ENCODE measurements around the gene AGAP6.
"Not testable (repeated sequence)": the region's sequence is repeated elsewhere in the genome, so short reads cannot be mapped to it uniquely, and the experiment has no call there.

Gene AGAP6

GRCh38 chr10:49988376-49988775, at the start of gene AGAP6:
TSS of gene AGAP6 (plus strand) at chr10:49988406. CDS start at chr10:49988716, 310 bp downstream.
- H3K4me1 ChIP-seq (ENCODE audit: control insufficient read depth, insufficient read depth, low read length); H3K27me3 ChIP-seq (ENCODE audit: control insufficient read depth, insufficient read depth, low read length); H3K9me3 ChIP-seq (ENCODE audit: control insufficient read depth, low read length); H3K36me3 ChIP-seq (ENCODE audit: control insufficient read depth, insufficient read depth, low read length); H3K4me3 ChIP-seq (ENCODE audit: low read length); H3K9ac ChIP-seq (ENCODE audit: low read length): not testable (repeated sequence)

- peak within 1 kb of the TSS; percentile 75 for H3K9ac ChIP-seq (ENCODE audit: low read length)
- H3K9me3 ChIP-seq (ENCODE audit: control insufficient read depth, low read length); H3K4me1 ChIP-seq (ENCODE audit: control insufficient read depth, insufficient read depth, low read length); H3K36me3 ChIP-seq (ENCODE audit: control insufficient read depth, insufficient read depth, low read length); H3K27me3 ChIP-seq (ENCODE audit: control insufficient read depth, insufficient read depth, low read length): not testable (repeated sequence)
- H3K4me3 ChIP-seq (ENCODE audit: low read length), result peak within 1 kb of the TSS; percentile 51
Observed at GRCh38 chr10:49941447-49942338, 46.5 kb upstream of the AGAP6 start, which contains the start of the genes PARG and TIMM23B. TSS of gene PARG (minus strand) at chr10:49942027. CDS start at chr10:49941725, 302 bp downstream. TSS of gene TIMM23B (plus strand) at chr10:49942053. CDS start at chr10:49942195, 142 bp downstream.

GRCh38 chr10:49942339-49942705, 45.9 kb upstream of the AGAP6 start:
- not testable (repeated sequence) for H3K36me3 ChIP-seq (ENCODE audit: control insufficient read depth, insufficient read depth, low read length); H3K27me3 ChIP-seq (ENCODE audit: control insufficient read depth, insufficient read depth, low read length); H3K9me3 ChIP-seq (ENCODE audit: control insufficient read depth, low read length); H3K4me1 ChIP-seq (ENCODE audit: control insufficient read depth, insufficient read depth, low read length)
- H3K4me3 ChIP-seq (ENCODE audit: low read length), result peak overlapping the region; percentile 51
- peak overlapping the region; percentile 75 for H3K9ac ChIP-seq (ENCODE audit: low read length)

DNA sequence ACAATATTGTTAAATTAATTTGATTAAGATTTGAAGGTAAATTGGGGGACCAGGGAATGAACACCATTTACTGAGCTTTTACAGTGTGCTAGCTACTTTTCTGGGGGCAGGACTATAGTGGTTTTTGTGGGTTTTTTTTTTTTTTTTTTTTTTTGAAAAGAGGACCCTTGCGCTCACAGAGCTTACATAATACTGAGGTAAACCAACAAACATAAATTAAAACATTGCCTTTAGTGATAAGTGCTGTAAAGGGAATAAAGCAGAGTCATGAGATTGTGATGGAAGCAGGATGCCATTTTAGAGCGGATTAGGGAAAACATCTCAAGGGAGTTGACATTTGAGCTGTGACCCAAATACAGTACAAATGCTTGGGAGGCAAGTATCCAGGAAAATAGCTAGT, 44.6 kb upstream of the AGAP6 start:
- H3K27me3 ChIP-seq (ENCODE audit: control insufficient read depth, insufficient read depth, low read length); H3K4me3 ChIP-seq (ENCODE audit: low read length); H3K4me1 ChIP-seq (ENCODE audit: control insufficient read depth, insufficient read depth, low read length); H3K36me3 ChIP-seq (ENCODE audit: control insufficient read depth, insufficient read depth, low read length); H3K9me3 ChIP-seq (ENCODE audit: control insufficient read depth, low read length); H3K9ac ChIP-seq (ENCODE audit: low read length): not testable (repeated sequence)

DNA sequence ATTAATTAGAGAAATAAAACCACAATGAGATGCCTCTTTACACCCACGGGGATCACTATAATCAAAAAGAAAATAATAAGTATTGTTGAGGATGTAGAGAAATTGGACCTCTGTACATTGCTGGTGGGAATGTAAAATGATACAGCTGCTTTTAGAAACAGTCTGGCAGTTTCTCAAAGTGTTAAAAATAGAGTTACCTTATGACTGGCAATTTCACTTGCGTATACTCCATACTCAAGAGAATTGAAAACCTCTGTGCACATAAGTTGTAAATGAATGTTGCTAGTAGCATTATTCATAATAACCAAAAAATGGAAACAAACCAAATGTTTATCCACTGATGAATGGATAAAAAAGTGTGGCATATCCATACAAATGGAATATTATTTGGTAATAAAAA, 40.1 kb upstream of the AGAP6 start:
- not testable (repeated sequence) for H3K4me1 ChIP-seq (ENCODE audit: control insufficient read depth, insufficient read depth, low read length); H3K9ac ChIP-seq (ENCODE audit: low read length); H3K9me3 ChIP-seq (ENCODE audit: control insufficient read depth, low read length)

GRCh38 chr10:49948737-49949136, 39.5 kb upstream of the AGAP6 start:
- H3K27me3 ChIP-seq (ENCODE audit: control insufficient read depth, insufficient read depth, low read length); H3K9me3 ChIP-seq (ENCODE audit: control insufficient read depth, low read length); H3K9ac ChIP-seq (ENCODE audit: low read length); H3K4me1 ChIP-seq (ENCODE audit: control insufficient read depth, insufficient read depth, low read length); H3K4me3 ChIP-seq (ENCODE audit: low read length); H3K36me3 ChIP-seq (ENCODE audit: control insufficient read depth, insufficient read depth, low read length): not testable (repeated sequence)

More for the DNA sequence above, 40.1 kb upstream of the AGAP6 start:
- H3K27me3 ChIP-seq (ENCODE audit: control insufficient read depth, insufficient read depth, low read length); H3K36me3 ChIP-seq (ENCODE audit: control insufficient read depth, insufficient read depth, low read length); H3K4me3 ChIP-seq (ENCODE audit: low read length): not testable (repeated sequence)

GRCh38 chr10:49952006-49952405, 36.2 kb upstream of the AGAP6 start:
- not testable (repeated sequence) for H3K27me3 ChIP-seq (ENCODE audit: control insufficient read depth, insufficient read depth, low read length); H3K9me3 ChIP-seq (ENCODE audit: control insufficient read depth, low read length); H3K4me3 ChIP-seq (ENCODE audit: low read length); H3K9ac ChIP-seq (ENCODE audit: low read length); H3K4me1 ChIP-seq (ENCODE audit: control insufficient read depth, insufficient read depth, low read length); H3K36me3 ChIP-seq (ENCODE audit: control insufficient read depth, insufficient read depth, low read length)

DNA sequence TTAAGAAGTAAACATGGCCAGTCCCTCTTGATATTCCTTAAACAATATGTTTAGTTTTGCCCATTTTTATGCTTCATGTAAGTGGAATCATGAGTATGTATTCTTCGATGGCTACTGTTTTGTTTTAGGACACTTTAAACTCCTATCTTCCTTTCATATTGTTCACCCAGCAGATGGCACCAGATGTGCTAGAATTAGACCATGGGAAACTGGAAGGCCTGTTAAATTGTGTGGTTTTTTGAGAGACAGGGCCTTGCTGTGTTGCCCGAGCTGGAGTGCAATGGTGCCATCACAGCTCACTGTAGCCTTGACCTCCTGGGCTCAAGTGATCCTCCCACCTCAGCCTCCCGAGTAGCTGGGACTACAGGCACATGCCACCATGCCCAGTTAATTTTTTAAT, 35.1 kb upstream of the AGAP6 start:
- not testable (repeated sequence) for H3K36me3 ChIP-seq (ENCODE audit: control insufficient read depth, insufficient read depth, low read length); H3K4me3 ChIP-seq (ENCODE audit: low read length); H3K4me1 ChIP-seq (ENCODE audit: control insufficient read depth, insufficient read depth, low read length); H3K9me3 ChIP-seq (ENCODE audit: control insufficient read depth, low read length); H3K9ac ChIP-seq (ENCODE audit: low read length); H3K27me3 ChIP-seq (ENCODE audit: control insufficient read depth, insufficient read depth, low read length)

DNA sequence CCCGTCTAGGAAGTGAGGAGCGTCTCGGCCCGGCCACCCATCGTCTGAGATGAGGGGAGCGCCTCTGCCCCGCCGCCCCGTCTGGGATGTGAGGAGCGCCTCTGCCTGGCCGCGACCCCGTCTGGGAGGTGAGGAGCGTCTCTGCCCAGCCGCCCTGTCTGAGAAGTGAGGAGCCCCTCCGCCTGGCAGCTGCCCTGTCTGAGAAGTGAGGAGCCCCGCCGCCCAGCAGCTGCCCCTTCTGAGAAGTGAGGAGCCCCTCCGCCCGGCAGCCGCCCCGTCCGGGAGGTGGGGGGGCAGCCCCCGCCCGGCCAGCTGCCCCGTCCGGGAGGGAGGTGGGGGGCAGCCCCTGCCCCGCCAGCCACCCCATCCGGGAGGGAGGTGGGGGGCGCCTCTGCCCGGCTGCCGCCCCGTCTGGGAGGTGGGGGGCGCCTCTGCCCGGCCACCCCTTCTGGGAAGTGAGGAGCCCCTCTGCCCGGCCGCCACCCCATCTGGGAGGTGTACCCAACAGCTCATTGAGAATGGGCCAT, 17.8 kb upstream of the AGAP6 start:
- not testable (repeated sequence) for H3K27me3 ChIP-seq (ENCODE audit: control insufficient read depth, insufficient read depth, low read length); H3K9me3 ChIP-seq (ENCODE audit: control insufficient read depth, low read length); H3K9ac ChIP-seq (ENCODE audit: low read length); H3K4me1 ChIP-seq (ENCODE audit: control insufficient read depth, insufficient read depth, low read length); H3K36me3 ChIP-seq (ENCODE audit: control insufficient read depth, insufficient read depth, low read length); H3K4me3 ChIP-seq (ENCODE audit: low read length)

- H3K36me3 ChIP-seq (ENCODE audit: control insufficient read depth, insufficient read depth, low read length); H3K4me1 ChIP-seq (ENCODE audit: control insufficient read depth, insufficient read depth, low read length): not testable (repeated sequence)
Observed at GRCh38 chr10:49971466-49971865, 16.7 kb upstream of the AGAP6 start.

GRCh38 chr10:49972094-49972493, 16.1 kb upstream of the AGAP6 start:
- H3K4me3 ChIP-seq (ENCODE audit: low read length); H3K27me3 ChIP-seq (ENCODE audit: control insufficient read depth, insufficient read depth, low read length); H3K9ac ChIP-seq (ENCODE audit: low read length); H3K9me3 ChIP-seq (ENCODE audit: control insufficient read depth, low read length); H3K4me1 ChIP-seq (ENCODE audit: control insufficient read depth, insufficient read depth, low read length); H3K36me3 ChIP-seq (ENCODE audit: control insufficient read depth, insufficient read depth, low read length): not testable (repeated sequence)

More at GRCh38 chr10:49971466-49971865, 16.7 kb upstream of the AGAP6 start:
- not testable (repeated sequence) for H3K9me3 ChIP-seq (ENCODE audit: control insufficient read depth, low read length); H3K9ac ChIP-seq (ENCODE audit: low read length); H3K27me3 ChIP-seq (ENCODE audit: control insufficient read depth, insufficient read depth, low read length); H3K4me3 ChIP-seq (ENCODE audit: low read length)

- H3K4me1 ChIP-seq (ENCODE audit: control insufficient read depth, insufficient read depth, low read length); H3K4me3 ChIP-seq (ENCODE audit: low read length); H3K36me3 ChIP-seq (ENCODE audit: control insufficient read depth, insufficient read depth, low read length); H3K27me3 ChIP-seq (ENCODE audit: control insufficient read depth, insufficient read depth, low read length); H3K9ac ChIP-seq (ENCODE audit: low read length); H3K9me3 ChIP-seq (ENCODE audit: control insufficient read depth, low read length): not testable (repeated sequence)
Observed at GRCh38 chr10:49977756-49978155, 10.4 kb upstream of the AGAP6 start.

Measured in mucosa of stomach (tissue), 1 donor.